ENCODE data around the gene CYB561D2. TPM values are rescaled to one million over a fixed set of nuclear protein-coding genes. Genes with fewer than 3 reads are reported as not detected.

CYB561D2 gene
- total and polyA plus RNA-seq, 2 experiments from 2014 or later = 10.7 to 23.8 TPM

GRCh38 chr3:50380405-50381085, 29.9 kb downstream of the CYB561D2 start:
- Histone ChIP-seq H3K4me1 (ENCODE audit: low read depth) (no peaks in the 10 kb centered on the region), H3K27ac (no peak overlapping the region), H3K36me3 (no peaks in the 10 kb centered on the region), H3K4me3 (no peak overlapping the region), H3K27me3 (no peaks in the 10 kb centered on the region), H3K9me3 (ENCODE audit: low read depth) (no peaks in the 10 kb centered on the region)
- no peak for DNase-seq (ENCODE audit: low read depth in 1 of 2, low spot score in 1 of 2)
- TF ChIP-seq CTCF (IDR thresholded peaks at IDR 0.05; ENCODE audit: low read depth, low read length) = no peak

- Histone ChIP-seq H3K36me3 (no peaks in the 10 kb centered on the region), H3K4me3 (no peak overlapping the region), H3K27me3 (no peaks in the 10 kb centered on the region), H3K9me3 (ENCODE audit: low read depth) (no peaks in the 10 kb centered on the region), H3K4me1 (ENCODE audit: low read depth) (no peaks in the 10 kb centered on the region), H3K27ac (no peak overlapping the region)
- no peak for TF ChIP-seq CTCF (IDR thresholded peaks at IDR 0.05; ENCODE audit: low read depth, low read length)
- DNase-seq (ENCODE audit: low read depth in 1 of 2, low spot score in 1 of 2) = no peak
Measured at GRCh38 chr3:50381383-50381782, 30.7 kb downstream of the CYB561D2 start.

GRCh38 chr3:50382722-50383121, 32.1 kb downstream of the CYB561D2 start:
- Histone ChIP-seq H3K27me3 (no peaks in the 10 kb centered on the region), H3K9me3 (ENCODE audit: low read depth) (no peaks in the 10 kb centered on the region), H3K4me1 (ENCODE audit: low read depth) (no peaks in the 10 kb centered on the region), H3K36me3 (no peaks in the 10 kb centered on the region), H3K27ac (no peak overlapping the region), H3K4me3 (no peak overlapping the region)
- no peak for TF ChIP-seq CTCF (IDR thresholded peaks at IDR 0.05; ENCODE audit: low read depth, low read length)
- DNase-seq (ENCODE audit: low read depth in 1 of 2, low spot score in 1 of 2) = no peak

GRCh38 chr3:50383750-50384149, 33.1 kb downstream of the CYB561D2 start:
- no peaks in the 10 kb centered on the region for H3K36me3 ChIP-seq
- no peak for TF ChIP-seq CTCF (IDR thresholded peaks at IDR 0.05; ENCODE audit: low read depth, low read length)
- H3K4me3 ChIP-seq = no peak overlapping the region
- H3K27ac ChIP-seq = no peak overlapping the region
- H3K9me3 ChIP-seq (ENCODE audit: low read depth) = no peaks in the 10 kb centered on the region
- DNase-seq (ENCODE audit: low read depth in 1 of 2, low spot score in 1 of 2) = no peak
- no peaks in the 10 kb centered on the region for H3K4me1 ChIP-seq (ENCODE audit: low read depth)
- H3K27me3 ChIP-seq = no peaks in the 10 kb centered on the region

GRCh38 chr3:50385754-50386153, 35.1 kb downstream of the CYB561D2 start:
- Histone ChIP-seq H3K36me3 (no peaks in the 10 kb centered on the region), H3K4me3 (no peak overlapping the region), H3K9me3 (ENCODE audit: low read depth) (no peaks in the 10 kb centered on the region), H3K27me3 (no peaks in the 10 kb centered on the region), H3K27ac (no peak overlapping the region), H3K4me1 (ENCODE audit: low read depth) (no peaks in the 10 kb centered on the region)
- TF ChIP-seq CTCF (IDR thresholded peaks at IDR 0.05; ENCODE audit: low read depth, low read length) = no peak
- DNase-seq (ENCODE audit: low read depth in 1 of 2, low spot score in 1 of 2) = no peak
